ENCODE measurements around the gene SPRYD4.

Gene SPRYD4

DNA sequence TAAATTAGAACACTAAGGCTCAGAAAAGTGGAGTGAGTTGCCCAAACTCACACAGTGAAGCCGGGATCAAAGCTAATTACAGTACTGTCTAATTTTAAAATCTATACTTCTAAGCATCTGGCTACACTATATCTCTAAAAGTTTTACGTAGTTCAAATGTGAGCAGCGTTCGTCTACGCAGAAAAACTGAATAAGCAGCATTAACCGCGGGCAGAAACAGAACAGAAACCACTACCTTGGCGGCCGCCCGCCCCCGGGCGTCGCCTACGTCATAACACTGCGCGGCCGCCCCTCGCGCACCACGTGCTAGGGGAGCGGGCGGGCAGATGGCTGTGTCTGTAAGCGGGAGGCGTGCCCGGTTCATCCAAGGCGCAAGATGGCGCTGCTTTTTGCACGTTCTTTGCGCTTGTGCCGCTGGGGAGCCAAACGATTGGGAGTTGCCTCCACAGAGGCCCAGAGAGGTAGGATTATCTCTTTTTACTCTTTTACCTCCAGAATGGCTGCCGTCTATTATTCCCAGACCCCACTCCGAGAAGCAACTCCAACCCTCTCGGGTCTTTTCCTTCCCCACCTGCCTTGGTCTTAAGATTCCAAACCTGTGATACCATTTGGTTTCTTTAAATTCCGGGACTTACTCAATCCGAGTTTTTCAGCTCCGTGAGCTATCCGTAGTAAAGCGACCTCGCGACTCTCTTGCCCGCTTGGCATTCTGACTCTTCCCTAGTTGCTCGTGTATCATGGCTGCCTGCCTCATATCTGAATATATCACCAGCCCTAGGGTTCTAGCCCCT lies at the start of gene SPRYD4:
TSS of gene SPRYD4 (plus strand) at position 363 of the 791 bp plus-strand sequence. CDS start at position 377, 14 bp downstream.
- peak; percentile 28 for TF ChIP-seq CTCF (IDR thresholded peaks at IDR 0.05; ENCODE audit: insufficient read depth, low read depth, low read length, missing control alignments)
- peak within 1 kb of the TSS; percentile 100 for H3K4me3 ChIP-seq (ENCODE audit: low read length)
- DNase-seq (ENCODE audit: low read depth), result peak; percentile 96

DNA sequence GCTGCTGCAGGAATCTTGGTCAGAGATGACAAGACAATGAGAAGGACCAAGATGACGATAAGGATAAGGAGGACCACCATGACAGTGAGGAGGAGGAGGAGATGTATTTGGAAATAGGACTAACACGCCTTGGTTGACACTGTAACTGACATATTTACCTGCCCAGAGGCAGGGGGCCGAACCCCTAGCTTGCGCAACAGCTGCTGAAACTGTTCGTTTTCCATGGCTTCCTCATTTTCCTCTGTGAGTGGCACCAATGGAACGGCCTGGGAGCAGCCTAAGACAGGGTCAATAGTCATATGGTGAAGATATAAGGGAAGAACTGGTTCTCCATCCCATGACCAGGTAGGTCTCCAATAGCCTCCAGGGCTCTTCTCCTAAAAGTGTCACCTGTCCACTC lies 48.0 kb upstream of the SPRYD4 start:
- no peak for DNase-seq (ENCODE audit: low read depth)
- H3K4me3 ChIP-seq (ENCODE audit: low read length), result no peak overlapping the region
- no peak for TF ChIP-seq CTCF (IDR thresholded peaks at IDR 0.05; ENCODE audit: insufficient read depth, low read depth, low read length, missing control alignments)

DNA sequence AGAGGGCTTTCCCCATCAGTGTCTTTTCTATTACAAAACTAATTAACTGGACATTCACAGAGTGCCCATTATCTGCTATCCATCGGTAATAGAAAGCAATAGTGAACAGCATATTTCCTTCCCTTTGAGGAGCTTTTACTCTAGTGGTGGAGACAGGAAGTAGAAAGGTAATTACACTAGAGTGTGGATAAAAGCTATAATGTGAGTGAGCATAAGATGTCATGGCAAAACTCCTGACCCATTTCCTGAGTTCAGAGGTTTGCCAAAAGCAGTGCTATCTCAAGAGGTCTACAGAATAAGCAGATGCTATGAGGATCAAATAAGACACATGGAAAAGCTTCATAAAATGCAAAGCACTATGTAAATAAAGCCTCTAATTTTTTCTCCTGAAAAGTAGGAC lies 43.2 kb upstream of the SPRYD4 start:
- no peak overlapping the region for H3K4me3 ChIP-seq (ENCODE audit: low read length)
- TF ChIP-seq CTCF (IDR thresholded peaks at IDR 0.05; ENCODE audit: insufficient read depth, low read depth, low read length, missing control alignments), result no peak
- no peak for DNase-seq (ENCODE audit: low read depth)

DNA sequence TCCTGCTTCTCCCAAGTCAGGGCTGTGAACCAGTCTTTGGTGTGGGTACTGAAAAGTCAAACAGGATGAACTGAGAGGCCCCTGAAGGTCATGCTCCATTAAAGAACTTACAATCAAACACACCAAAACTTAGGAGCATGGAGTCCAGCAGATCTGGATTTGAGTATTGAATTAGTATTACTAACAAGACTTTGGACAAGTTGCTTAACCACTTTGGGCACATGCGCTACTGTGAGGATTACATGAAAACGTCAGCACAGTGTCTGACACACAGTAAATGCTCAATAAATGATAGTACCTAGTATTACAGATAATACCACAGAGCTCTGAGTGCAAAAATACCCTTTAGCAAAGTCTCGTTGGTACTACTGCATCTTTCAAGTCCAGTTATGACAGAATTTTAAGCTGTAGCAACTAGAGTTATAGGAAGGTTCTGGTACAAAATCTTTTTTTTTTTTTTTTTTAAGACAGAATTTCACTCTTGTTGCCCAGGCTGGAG lies 42.4 kb upstream of the SPRYD4 start:
- DNase-seq (ENCODE audit: low read depth), result no peak
- H3K4me3 ChIP-seq (ENCODE audit: low read length), result no peak overlapping the region
- TF ChIP-seq CTCF (IDR thresholded peaks at IDR 0.05; ENCODE audit: insufficient read depth, low read depth, low read length, missing control alignments), result no peak

- no peak for DNase-seq (ENCODE audit: low read depth)
- no peak for TF ChIP-seq CTCF (IDR thresholded peaks at IDR 0.05; ENCODE audit: insufficient read depth, low read depth, low read length, missing control alignments)
- no peak overlapping the region for H3K4me3 ChIP-seq (ENCODE audit: low read length)
Observed at GRCh38 chr12:56431288-56431687, 37.1 kb upstream of the SPRYD4 start.

- TF ChIP-seq CTCF (IDR thresholded peaks at IDR 0.05; ENCODE audit: insufficient read depth, low read depth, low read length, missing control alignments), result no peak
- H3K4me3 ChIP-seq (ENCODE audit: low read length), result no peak overlapping the region
- DNase-seq (ENCODE audit: low read depth), result peak; percentile 55
Observed at GRCh38 chr12:56431850-56432249, 36.5 kb upstream of the SPRYD4 start.

GRCh38 chr12:56434828-56435227 lies 33.5 kb upstream of the SPRYD4 start:
- TF ChIP-seq CTCF (IDR thresholded peaks at IDR 0.05; ENCODE audit: insufficient read depth, low read depth, low read length, missing control alignments), result no peak
- no peak for DNase-seq (ENCODE audit: low read depth)

More at GRCh38 chr12:56434828-56435227, 33.5 kb upstream of the SPRYD4 start:
- no peak overlapping the region for H3K4me3 ChIP-seq (ENCODE audit: low read length)

Data from epithelial cell of esophagus (primary cell).